ENCODE data around the gene RABGGTA. TPM values are rescaled to one million over a fixed set of nuclear protein-coding genes. Genes with fewer than 3 reads are reported as not detected.

The RABGGTA gene
- total RNA-seq, 1 donor from 2014 or later = 32.6 TPM

DNA sequence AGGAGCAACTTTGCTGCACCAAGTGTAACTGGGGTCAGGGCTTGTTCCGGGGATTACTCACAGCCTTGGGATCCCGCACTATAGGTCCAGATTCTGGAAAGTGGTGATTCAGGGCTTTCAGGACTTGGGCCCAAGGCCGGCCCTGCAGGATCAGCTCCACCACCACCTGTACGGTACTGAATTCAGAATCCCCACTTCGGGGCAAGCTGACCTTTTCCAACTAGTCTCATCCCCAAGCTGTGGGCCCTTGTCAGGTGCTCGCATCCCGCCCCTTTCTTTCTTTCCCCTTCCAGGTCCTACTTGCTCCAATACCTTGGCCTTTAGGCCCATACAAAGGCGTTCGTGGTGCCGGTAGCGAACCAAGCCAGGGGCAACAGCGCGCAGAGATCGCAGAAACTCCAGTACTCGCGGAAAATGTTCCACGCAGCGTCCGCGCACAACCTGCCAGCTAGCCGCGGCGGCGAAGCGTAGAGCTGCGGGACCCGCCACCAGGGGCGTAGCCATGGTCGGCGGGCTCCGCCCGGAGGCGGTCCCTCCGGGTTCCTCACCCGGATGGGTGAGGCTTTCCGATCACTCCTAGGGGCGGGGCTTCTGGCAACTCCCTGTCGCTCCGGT, 29.5 kb downstream of the RABGGTA start:
- Histone ChIP-seq H3K27me3 (ENCODE audit: control insufficient read depth, insufficient read depth, low read length) (no peaks in the 10 kb centered on the region), H3K36me3 (ENCODE audit: control insufficient read depth, insufficient read depth, low read length) (peaks cover 17% of the 10 kb centered on the region), H3K4me3 (ENCODE audit: low read depth, low read length) (peak overlapping the region; percentile 81)
- TF ChIP-seq, protein P1, sequence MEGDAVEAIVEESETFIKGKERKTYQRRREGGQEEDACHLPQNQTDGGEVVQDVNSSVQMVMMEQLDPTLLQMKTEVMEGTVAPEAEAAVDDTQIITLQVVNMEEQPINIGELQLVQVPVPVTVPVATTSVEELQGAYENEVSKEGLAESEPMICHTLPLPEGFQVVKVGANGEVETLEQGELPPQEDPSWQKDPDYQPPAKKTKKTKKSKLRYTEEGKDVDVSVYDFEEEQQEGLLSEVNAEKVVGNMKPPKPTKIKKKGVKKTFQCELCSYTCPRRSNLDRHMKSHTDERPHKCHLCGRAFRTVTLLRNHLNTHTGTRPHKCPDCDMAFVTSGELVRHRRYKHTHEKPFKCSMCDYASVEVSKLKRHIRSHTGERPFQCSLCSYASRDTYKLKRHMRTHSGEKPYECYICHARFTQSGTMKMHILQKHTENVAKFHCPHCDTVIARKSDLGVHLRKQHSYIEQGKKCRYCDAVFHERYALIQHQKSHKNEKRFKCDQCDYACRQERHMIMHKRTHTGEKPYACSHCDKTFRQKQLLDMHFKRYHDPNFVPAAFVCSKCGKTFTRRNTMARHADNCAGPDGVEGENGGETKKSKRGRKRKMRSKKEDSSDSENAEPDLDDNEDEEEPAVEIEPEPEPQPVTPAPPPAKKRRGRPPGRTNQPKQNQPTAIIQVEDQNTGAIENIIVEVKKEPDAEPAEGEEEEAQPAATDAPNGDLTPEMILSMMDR (IDR thresholded peaks at IDR 0.05; ENCODE audit: insufficient read depth, low read length, severe bottlenecking) = peak; percentile 66
- FAIRE-seq (no peak), DNase-seq (ENCODE audit: low read depth) (peak; percentile 82)

DNA sequence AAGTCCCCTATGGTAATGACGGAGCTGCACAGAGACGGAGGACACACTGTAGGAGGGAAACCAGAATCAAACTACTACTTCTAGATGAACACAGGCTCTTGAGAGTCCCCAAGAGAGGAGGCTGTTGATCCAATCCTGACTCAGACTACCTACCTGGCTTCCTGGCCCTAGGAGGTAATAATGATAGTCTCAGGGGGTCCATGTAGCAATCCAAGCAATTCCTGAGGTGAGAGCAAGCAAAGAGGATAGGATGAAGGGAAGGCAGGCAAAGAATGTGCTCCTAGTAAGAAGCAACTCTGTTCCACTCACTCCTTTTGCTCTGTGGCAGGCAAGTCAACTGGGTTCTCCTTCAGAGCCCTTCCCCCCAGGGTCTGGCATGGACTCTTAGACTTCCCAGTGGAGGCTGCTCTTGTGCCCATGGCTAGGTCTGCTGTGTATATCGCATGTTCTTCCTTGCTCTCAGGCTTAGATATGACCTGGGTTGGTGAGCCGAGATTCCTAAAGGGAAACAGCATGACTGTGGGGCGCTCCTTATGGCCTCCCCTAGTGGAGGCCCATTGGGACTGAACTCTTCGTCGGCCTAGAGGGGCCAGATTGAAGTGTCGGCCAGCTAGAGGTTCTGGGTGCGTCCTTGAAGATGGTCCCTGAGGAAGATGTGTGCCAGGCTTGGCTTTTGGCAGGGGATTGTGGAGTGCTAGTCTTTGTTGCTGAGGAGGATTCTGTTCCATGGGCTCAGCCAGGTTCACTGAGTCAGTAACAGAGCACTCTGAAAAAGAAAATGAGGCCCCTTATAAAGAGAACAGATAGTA, 31.1 kb downstream of the RABGGTA start:
- DNase-seq (ENCODE audit: low read depth) = no peak
- FAIRE-seq = no peak
- Histone ChIP-seq H3K27me3 (ENCODE audit: control insufficient read depth, insufficient read depth, low read length) (no peaks in the 10 kb centered on the region), H3K4me3 (ENCODE audit: low read depth, low read length) (peak overlapping the region; percentile 15), H3K36me3 (ENCODE audit: control insufficient read depth, insufficient read depth, low read length) (peaks cover 23% of the 10 kb centered on the region)
- TF ChIP-seq, protein P1 (IDR thresholded peaks at IDR 0.05; ENCODE audit: insufficient read depth, low read length, severe bottlenecking) = no peak

DNA sequence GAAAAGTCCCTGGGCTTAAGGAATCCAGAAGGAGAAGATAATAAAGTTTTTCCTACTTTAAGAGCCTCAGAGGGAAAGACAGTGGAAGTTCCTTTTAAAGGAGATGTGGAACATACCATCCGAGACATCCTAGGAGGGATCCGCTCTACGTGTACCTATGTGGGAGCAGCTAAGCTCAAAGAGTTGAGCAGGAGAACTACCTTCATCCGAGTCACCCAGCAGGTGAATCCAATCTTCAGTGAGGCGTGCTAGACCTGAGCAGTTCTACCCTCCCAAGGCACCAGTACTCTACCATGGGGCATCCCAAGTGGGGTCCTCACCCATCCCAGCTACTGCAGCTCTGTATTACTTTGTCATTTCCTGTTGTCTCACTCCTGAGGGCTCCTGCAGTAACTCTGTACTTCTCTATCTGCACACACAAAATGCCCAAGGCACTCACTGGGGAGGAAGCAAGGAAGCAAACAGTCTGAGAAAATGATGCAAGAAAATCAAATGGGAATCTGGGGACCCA, 32.8 kb downstream of the RABGGTA start:
- DNase-seq (ENCODE audit: low read depth) (peak; percentile 38), FAIRE-seq (no peak)
- Histone ChIP-seq H3K4me3 (ENCODE audit: low read depth, low read length) (no peak overlapping the region), H3K36me3 (ENCODE audit: control insufficient read depth, insufficient read depth, low read length) (peaks cover 26% of the 10 kb centered on the region), H3K27me3 (ENCODE audit: control insufficient read depth, insufficient read depth, low read length) (no peaks in the 10 kb centered on the region)
- TF ChIP-seq, protein P1 (IDR thresholded peaks at IDR 0.05; ENCODE audit: insufficient read depth, low read length, severe bottlenecking) = no peak

DNA sequence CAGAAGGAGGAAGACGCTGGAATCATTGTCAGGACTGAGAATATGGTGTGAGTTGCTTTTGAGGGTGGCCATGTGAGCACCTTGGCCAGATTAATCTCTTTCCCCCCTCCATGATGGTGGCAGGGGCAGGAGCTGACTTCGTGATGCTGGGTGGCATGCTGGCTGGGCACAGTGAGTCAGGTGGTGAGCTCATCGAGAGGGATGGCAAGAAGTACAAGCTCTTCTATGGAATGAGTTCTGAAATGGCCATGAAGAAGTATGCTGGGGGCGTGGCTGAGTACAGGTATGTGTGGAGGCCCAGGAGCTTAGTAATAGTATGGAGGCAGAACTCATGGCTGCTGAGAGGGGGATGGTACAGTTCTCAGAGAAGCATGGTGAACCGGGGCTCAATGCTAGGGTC, 33.3 kb downstream of the RABGGTA start:
- peaks cover 26% of the 10 kb centered on the region for H3K36me3 ChIP-seq (ENCODE audit: control insufficient read depth, insufficient read depth, low read length)
- FAIRE-seq = no peak

DNA sequence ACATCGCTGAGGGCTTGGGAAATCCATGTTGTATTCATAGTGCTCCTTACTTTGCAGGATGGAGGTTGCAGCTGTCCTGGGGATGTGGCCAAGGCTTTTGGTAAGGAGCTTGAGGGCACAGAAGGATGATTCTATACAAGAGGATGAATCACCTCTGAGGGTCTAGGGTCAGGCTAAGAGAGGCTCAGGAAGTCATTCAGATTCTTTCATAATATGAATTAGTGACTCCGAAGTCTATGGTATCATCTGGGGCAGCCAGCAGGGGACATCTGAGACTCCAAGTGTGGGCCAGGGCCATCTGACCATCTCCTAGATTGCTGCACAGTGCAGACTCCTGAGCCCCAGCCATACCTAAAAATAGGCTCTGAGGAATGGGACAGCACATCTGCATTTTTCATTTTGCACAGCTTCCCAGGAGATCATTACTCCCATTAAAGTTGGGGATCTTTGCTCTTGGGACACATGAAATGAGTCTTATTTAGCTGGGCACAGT, 33.9 kb downstream of the RABGGTA start:
- Histone ChIP-seq H3K27me3 (ENCODE audit: control insufficient read depth, insufficient read depth, low read length) (no peaks in the 10 kb centered on the region), H3K36me3 (ENCODE audit: control insufficient read depth, insufficient read depth, low read length) (peaks cover 26% of the 10 kb centered on the region), H3K4me3 (ENCODE audit: low read depth, low read length) (no peak overlapping the region)
- TF ChIP-seq, protein P1 (IDR thresholded peaks at IDR 0.05; ENCODE audit: insufficient read depth, low read length, severe bottlenecking) = no peak
- DNase-seq (ENCODE audit: low read depth) = no peak
- FAIRE-seq = no peak

More for the DNA sequence above, 33.3 kb downstream of the RABGGTA start:
- no peaks in the 10 kb centered on the region for H3K27me3 ChIP-seq (ENCODE audit: control insufficient read depth, insufficient read depth, low read length)
- TF ChIP-seq, protein P1 (IDR thresholded peaks at IDR 0.05; ENCODE audit: insufficient read depth, low read length, severe bottlenecking) = no peak
- no peak overlapping the region for H3K4me3 ChIP-seq (ENCODE audit: low read depth, low read length)
- peak; percentile 91 for DNase-seq (ENCODE audit: low read depth)
